Activated naive CD4-positive, alpha-beta T cell treated with anti-CD3 and anti-CD28 coated beads for 36 hours (primary cell): ENCODE results near the gene MYL7. TPM values are rescaled to one million over a fixed set of nuclear protein-coding genes. Genes with fewer than 3 reads are reported as not detected.
"Not testable (repeated sequence)": the region's sequence is repeated elsewhere in the genome, so short reads cannot be mapped to it uniquely, and the experiment has no call there.

Experiments used
- CTCF ChIA-PET: fragments of 350-600 bp; sonication (Branson Sonifier 250); formaldehyde crosslinking; loops from one replicate; lab custom pipeline; 2021; ENCODE audit warnings: antibody characterized with exemption; lab: Charles Lee
- DNase-seq: peaks from one replicate; pipeline ENCODE4 v3.0.0-alpha.2; 2020
- H3K27ac Mint-ChIP-seq: one replicate; pipeline ENCODE4 v1.8.0; 2021; ENCODE audit warnings: mild to moderate bottlenecking, mixed read lengths
- H3K27me3 Mint-ChIP-seq: one replicate; pipeline ENCODE4 v1.8.0; 2021; ENCODE audit warnings: low read depth, mixed read lengths
- H3K36me3 Mint-ChIP-seq: one replicate; pipeline ENCODE4 v1.8.0; 2021; ENCODE audit warnings: low read depth, mixed read lengths
- H3K4me1 Mint-ChIP-seq: one replicate; pipeline ENCODE4 v1.8.0; 2021; ENCODE audit warnings: low read depth, mixed read lengths
- H3K4me3 Mint-ChIP-seq: one replicate; pipeline ENCODE4 v1.8.0; 2021; ENCODE audit warnings: mild to moderate bottlenecking, moderate library complexity, mixed read lengths
- H3K9me3 Mint-ChIP-seq: one replicate; pipeline ENCODE4 v1.8.0; 2021; ENCODE audit warnings: mixed read lengths
- intact Hi-C: fragments of 100-400 bp; cut with micrococcal nuclease; formaldehyde crosslinking; loops from one replicate; pipeline ENCODE4 v1.15.1; 2023
- total RNA-seq, 2 experiments: library from RNA; stranded (reverse); gene quantifications; one replicate each; pipeline ENCODE4 v1.2.3, GENCODE V29; 2021

MYL7 gene
- total RNA-seq, 2 experiments from 2014 or later, result not detected

GRCh38 chr7:44180631-44181030 is 39.5 kb upstream of the MYL7 start:
- no peak for DNase-seq
- H3K9me3 Mint-ChIP-seq, result peaks cover 6% of the 10 kb centered on the region
- no peak overlapping the region for H3K27ac Mint-ChIP-seq
- intact Hi-C loops, result no loop called here
- no peaks in the 10 kb centered on the region for H3K36me3 Mint-ChIP-seq
- no peak overlapping the region for H3K4me3 Mint-ChIP-seq
- H3K27me3 Mint-ChIP-seq, result peaks cover 2% of the 10 kb centered on the region
- no peaks in the 10 kb centered on the region for H3K4me1 Mint-ChIP-seq
- CTCF ChIA-PET, result no interaction called here

- no peak overlapping the region for H3K27ac Mint-ChIP-seq
- DNase-seq, result no peak
- no peak overlapping the region for H3K4me3 Mint-ChIP-seq
- intact Hi-C loops, result no loop called here
- peaks cover 2% of the 10 kb centered on the region for H3K9me3 Mint-ChIP-seq
- peaks cover 2% of the 10 kb centered on the region for H3K27me3 Mint-ChIP-seq
- H3K4me1 Mint-ChIP-seq, result no peaks in the 10 kb centered on the region
- H3K36me3 Mint-ChIP-seq, result no peaks in the 10 kb centered on the region
- CTCF ChIA-PET, result no interaction called here
Observed at GRCh38 chr7:44177570-44178131, 36.5 kb upstream of the MYL7 start.

GRCh38 chr7:44176486-44176885 is 35.4 kb upstream of the MYL7 start:
- H3K9me3 Mint-ChIP-seq, result no peaks in the 10 kb centered on the region
- H3K36me3 Mint-ChIP-seq, result no peaks in the 10 kb centered on the region
- no peak overlapping the region for H3K27ac Mint-ChIP-seq
- peaks cover 2% of the 10 kb centered on the region for H3K27me3 Mint-ChIP-seq
- H3K4me3 Mint-ChIP-seq, result no peak overlapping the region
- CTCF ChIA-PET, result interaction anchor here (1.2 kb wide), 1 partner anchor 19 kb away, joined by 4 read pairs; no protein-coding TSS in a partner anchor
- intact Hi-C loops, result no loop called here
- H3K4me1 Mint-ChIP-seq, result no peaks in the 10 kb centered on the region
- no peak for DNase-seq

- H3K4me1 Mint-ChIP-seq, result no peaks in the 10 kb centered on the region
- H3K4me3 Mint-ChIP-seq, result no peak overlapping the region
- DNase-seq, result no peak
- H3K36me3 Mint-ChIP-seq, result no peaks in the 10 kb centered on the region
- H3K27ac Mint-ChIP-seq, result no peak overlapping the region
- intact Hi-C loops, result no loop called here
- no peaks in the 10 kb centered on the region for H3K9me3 Mint-ChIP-seq
- H3K27me3 Mint-ChIP-seq, result peaks cover 2% of the 10 kb centered on the region
- CTCF ChIA-PET, result interaction anchor here (1.2 kb wide), 1 partner anchor 20 kb away, joined by 4 read pairs; no protein-coding TSS in a partner anchor
Observed at GRCh38 chr7:44175730-44176129, 34.6 kb upstream of the MYL7 start.

- H3K27ac Mint-ChIP-seq, H3K27me3 Mint-ChIP-seq, intact Hi-C loops, H3K4me3 Mint-ChIP-seq, H3K9me3 Mint-ChIP-seq, H3K36me3 Mint-ChIP-seq, DNase-seq, H3K4me1 Mint-ChIP-seq, CTCF ChIA-PET: not testable (repeated sequence)
Observed at GRCh38 chr7:44174694-44174948, 33.5 kb upstream of the MYL7 start.

- Mint-ChIP-seq H3K9me3 (no peaks in the 10 kb centered on the region), H3K27ac (no peak overlapping the region), H3K27me3 (peaks cover 2% of the 10 kb centered on the region), H3K4me3 (no peak overlapping the region), H3K36me3 (no peaks in the 10 kb centered on the region), H3K4me1 (no peaks in the 10 kb centered on the region)
- CTCF ChIA-PET, result no interaction called here
- no peak for DNase-seq
- intact Hi-C loops, result no loop called here
Observed at GRCh38 chr7:44173911-44174693, 33.0 kb upstream of the MYL7 start.

- Mint-ChIP-seq H3K36me3 (no peaks in the 10 kb centered on the region), H3K27me3 (peaks cover 2% of the 10 kb centered on the region), H3K9me3 (no peaks in the 10 kb centered on the region), H3K27ac (no peak overlapping the region), H3K4me1 (peaks cover under 1% of the 10 kb centered on the region), H3K4me3 (no peak overlapping the region)
- CTCF ChIA-PET, result interaction anchor here (0.9 kb wide), 1 partner anchor 23 kb away, joined by 3 read pairs; no protein-coding TSS in a partner anchor
- no peak for DNase-seq
- intact Hi-C loops, result no loop called here
Observed at GRCh38 chr7:44172803-44173424, 31.8 kb upstream of the MYL7 start.

GRCh38 chr7:44172352-44172751 is 31.2 kb upstream of the MYL7 start:
- Mint-ChIP-seq H3K4me3 (no peak overlapping the region), H3K36me3 (no peaks in the 10 kb centered on the region), H3K27me3 (peaks cover 2% of the 10 kb centered on the region), H3K9me3 (no peaks in the 10 kb centered on the region), H3K27ac (no peak overlapping the region), H3K4me1 (peaks cover 6% of the 10 kb centered on the region)
- DNase-seq, result no peak
- intact Hi-C loops, result no loop called here
- CTCF ChIA-PET, result interaction anchor here (0.9 kb wide), 1 partner anchor 23 kb away, joined by 3 read pairs; no protein-coding TSS in a partner anchor

GRCh38 chr7:44171901-44172300 is 30.8 kb upstream of the MYL7 start:
- DNase-seq, H3K4me1 Mint-ChIP-seq, H3K4me3 Mint-ChIP-seq, H3K27ac Mint-ChIP-seq, H3K27me3 Mint-ChIP-seq, H3K36me3 Mint-ChIP-seq, intact Hi-C loops, H3K9me3 Mint-ChIP-seq: not testable (repeated sequence)
- CTCF ChIA-PET, result interaction anchor here (0.9 kb wide), 1 partner anchor 24 kb away, joined by 3 read pairs; no protein-coding TSS in a partner anchor

- H3K27ac Mint-ChIP-seq, result no peak overlapping the region
- intact Hi-C loops, result no loop called here
- peaks cover 2% of the 10 kb centered on the region for H3K9me3 Mint-ChIP-seq
- no peak overlapping the region for H3K4me3 Mint-ChIP-seq
- peaks cover 6% of the 10 kb centered on the region for H3K4me1 Mint-ChIP-seq
- H3K27me3 Mint-ChIP-seq, result no peaks in the 10 kb centered on the region
- no peaks in the 10 kb centered on the region for H3K36me3 Mint-ChIP-seq
- DNase-seq, result no peak
- CTCF ChIA-PET, result no interaction called here
Observed at GRCh38 chr7:44167920-44168319, 26.8 kb upstream of the MYL7 start.

GRCh38 chr7:44163591-44163990 is 22.5 kb upstream of the MYL7 start:
- Mint-ChIP-seq H3K4me3 (no peak overlapping the region), H3K27me3 (no peaks in the 10 kb centered on the region), H3K9me3 (peaks cover 2% of the 10 kb centered on the region), H3K36me3 (no peaks in the 10 kb centered on the region), H3K4me1 (peaks cover 6% of the 10 kb centered on the region), H3K27ac (no peak overlapping the region)
- DNase-seq, result no peak
- intact Hi-C loops, result no loop called here
- CTCF ChIA-PET, result interaction anchor here (0.9 to 1.8 kb wide), 2 partner anchors 33 to 98 kb away, joined by 4 to 5 read pairs; no protein-coding TSS in a partner anchor

GRCh38 chr7:44162785-44163395 is 21.8 kb upstream of the MYL7 start:
- H3K4me1 Mint-ChIP-seq, result peaks cover 5% of the 10 kb centered on the region
- CTCF ChIA-PET, result interaction anchor here (1.8 kb wide), 1 partner anchor 33 kb away, joined by 4 read pairs; no protein-coding TSS in a partner anchor
- H3K27me3 Mint-ChIP-seq, result no peaks in the 10 kb centered on the region

More at GRCh38 chr7:44162785-44163395, 21.8 kb upstream of the MYL7 start:
- Mint-ChIP-seq H3K4me3 (no peak overlapping the region), H3K9me3 (peaks cover 2% of the 10 kb centered on the region), H3K27ac (no peak overlapping the region), H3K36me3 (no peaks in the 10 kb centered on the region)
- DNase-seq, result no peak
- intact Hi-C loops, result no loop called here
